COLO668 (cell line): Measurements from ENCODE around the gene EZH1.
A peak's percentile ranks its signal among the peaks of the same experiment; 100 is the strongest.

Experiments
- DNase-seq: peaks from one replicate; lab custom pipeline; 2025; ENCODE audit not compliant: unreplicated experiment; lab: John Stamatoyannopoulos, UW

The EZH1 gene

DNA sequence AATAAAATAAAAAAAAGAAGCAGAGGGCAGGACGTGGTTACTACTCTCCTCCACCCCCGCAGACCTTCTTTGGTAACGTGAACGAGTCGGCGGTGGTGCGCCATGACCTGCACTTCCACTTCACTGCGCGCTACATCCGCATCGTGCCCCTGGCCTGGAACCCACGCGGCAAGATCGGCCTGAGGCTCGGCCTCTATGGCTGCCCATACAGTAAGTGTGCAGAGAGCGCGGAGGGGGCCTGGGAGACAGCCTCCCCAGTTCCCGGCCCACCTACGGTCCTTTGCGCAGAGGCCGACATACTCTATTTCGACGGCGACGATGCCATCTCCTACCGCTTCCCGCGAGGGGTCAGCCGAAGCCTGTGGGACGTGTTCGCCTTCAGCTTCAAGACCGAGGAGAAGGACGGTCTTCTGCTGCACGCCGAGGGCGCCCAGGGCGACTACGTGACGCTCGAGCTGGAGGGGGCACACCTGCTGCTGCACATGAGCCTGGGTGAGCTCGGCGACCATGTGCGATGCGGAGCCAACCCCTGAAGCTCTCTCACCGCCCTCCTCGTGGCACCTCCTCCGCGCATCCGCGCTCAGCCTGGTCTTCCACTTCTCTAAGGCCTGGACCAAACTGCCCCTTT, 59.8 kb downstream of the EZH1 start:
- DNase-seq: no peak

DNA sequence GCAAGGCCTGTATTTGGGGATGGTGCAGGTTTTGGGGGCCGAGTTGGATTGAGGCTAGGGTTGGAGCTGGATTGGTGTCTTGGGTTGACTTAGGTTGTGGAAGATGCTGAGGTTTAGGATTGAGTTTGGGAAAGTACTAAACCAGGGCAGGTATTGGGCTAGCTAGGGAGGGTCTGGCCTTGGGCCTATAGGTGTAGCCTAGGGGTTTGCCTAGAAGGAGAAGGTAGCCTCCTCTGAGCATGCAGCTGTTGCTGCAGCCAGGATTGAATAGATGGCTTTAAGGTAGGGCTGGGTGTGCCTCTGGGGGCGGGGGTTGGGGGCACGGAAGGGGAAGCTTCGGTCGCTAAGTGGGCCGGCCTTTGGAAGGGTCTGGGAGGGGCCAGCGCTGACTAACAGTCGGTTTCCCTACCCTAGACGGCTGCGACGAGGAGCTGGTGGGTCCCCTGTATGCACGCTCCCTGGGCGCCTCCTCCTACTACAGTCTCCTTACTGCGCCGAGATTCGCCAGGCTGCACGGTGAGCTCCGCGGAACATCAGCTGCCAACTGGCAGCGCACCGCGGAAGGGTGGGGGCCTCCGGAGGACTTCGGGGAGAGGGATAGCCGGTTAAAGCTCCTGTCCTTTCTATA, 61.3 kb downstream of the EZH1 start:
- DNase-seq: no peak

- DNase-seq: peak; percentile 60
These were observed 62.0 kb downstream of the EZH1 start for GRCh38 chr17:42682722-42683403.

- peak; percentile 76 for DNase-seq
These were observed 62.7 kb downstream of the EZH1 start, which contains the start of gene CNTNAP1 for GRCh38 chr17:42681976-42682721. CNTNAP1 (plus strand) TSS chr17:42682531; CDS start chr17:42682830, 299 bp downstream.

DNA sequence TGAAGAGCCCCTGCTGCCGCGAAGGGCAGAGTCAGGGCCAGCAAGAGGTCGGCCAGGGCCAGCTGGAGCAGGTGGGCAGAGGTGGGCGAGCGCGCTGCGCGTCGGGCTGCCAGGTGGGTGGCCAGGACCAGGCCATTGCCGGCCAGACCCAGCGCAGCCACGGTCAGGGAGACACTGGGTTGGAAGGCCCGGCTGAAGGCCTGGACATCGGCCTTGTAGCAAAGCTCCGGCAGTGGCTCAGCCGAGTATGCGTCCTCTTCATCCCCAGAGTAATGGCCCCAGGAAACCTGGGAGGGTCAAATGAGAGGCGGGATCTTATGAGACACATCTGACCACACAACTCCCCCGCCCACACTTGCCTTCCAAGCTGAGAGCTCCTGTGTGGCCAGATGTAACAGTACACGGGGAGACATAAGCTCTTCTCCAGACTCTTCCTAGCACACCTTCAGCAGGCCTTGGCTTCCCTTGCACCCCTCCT, 64.5 kb downstream of the EZH1 start:
- peak; percentile 44 for DNase-seq

DNA sequence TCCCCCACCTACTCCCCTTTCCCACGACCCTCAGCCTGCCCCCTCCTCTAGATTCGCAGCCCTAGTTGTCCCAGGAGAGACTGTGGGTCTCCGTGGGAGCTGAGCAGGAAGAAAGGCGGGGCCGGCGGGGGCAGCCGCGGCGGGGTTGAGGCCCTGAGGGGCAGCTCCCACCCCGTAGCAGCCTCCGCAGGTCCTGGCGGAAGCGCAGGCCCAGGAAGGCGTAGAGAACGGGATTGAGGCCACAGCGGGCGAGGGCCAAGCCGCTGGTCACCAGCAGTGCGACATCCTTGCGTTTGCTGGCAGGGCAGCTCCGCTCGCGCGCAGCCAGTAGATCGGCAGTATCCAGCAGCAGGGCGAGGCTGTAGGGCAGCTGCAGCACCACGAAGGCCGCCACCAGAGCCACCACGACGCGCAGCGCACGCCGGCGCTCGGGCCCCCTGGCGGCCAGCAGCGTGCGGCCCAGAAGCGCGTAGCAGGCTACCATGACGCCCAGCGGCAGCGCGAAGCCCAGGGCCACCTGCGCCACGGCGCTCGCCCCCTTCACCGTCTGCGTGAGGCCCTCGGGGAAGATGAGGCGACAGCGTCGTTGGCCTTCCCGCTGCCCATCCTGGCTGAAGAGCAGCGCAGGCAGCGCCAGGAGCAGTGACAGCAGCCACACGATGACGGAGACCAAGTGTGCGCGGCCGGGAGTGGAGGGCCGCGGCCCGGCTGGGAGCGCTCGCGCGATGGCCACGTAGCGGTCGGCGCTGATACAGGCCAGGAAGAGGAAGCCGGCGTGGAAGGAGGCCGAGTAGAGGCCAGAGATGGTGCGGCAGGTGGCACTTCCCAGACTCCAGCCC, 65.1 kb downstream of the EZH1 start:
- DNase-seq: peak; percentile 86

DNA sequence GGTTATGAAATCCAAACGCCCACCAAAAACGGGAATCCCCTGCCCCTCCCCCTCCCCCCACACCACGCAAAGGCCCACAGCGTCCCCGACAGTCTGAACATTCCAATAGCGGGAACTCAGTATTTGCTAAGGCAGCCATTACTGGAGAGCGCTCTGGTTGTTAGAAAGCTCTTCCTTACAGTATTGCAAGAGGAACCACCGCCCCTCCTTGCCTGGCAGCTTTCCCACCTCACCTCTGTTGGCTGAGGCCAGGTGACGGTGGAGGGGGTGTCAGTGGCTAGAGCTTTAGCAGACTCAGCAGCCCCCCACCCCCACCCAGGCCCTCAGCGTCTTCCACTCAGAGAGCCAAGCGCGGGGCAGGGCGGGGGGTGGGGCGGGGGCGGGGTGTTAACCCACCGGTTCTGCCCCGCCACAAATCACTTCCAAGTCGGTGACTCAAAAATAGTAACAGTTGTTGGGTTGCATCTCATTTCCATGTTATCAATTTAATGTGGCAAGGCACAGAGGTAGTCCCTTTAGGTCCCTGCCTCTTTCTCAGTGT, 65.8 kb downstream of the EZH1 start:
- peak; percentile 39 for DNase-seq

DNA sequence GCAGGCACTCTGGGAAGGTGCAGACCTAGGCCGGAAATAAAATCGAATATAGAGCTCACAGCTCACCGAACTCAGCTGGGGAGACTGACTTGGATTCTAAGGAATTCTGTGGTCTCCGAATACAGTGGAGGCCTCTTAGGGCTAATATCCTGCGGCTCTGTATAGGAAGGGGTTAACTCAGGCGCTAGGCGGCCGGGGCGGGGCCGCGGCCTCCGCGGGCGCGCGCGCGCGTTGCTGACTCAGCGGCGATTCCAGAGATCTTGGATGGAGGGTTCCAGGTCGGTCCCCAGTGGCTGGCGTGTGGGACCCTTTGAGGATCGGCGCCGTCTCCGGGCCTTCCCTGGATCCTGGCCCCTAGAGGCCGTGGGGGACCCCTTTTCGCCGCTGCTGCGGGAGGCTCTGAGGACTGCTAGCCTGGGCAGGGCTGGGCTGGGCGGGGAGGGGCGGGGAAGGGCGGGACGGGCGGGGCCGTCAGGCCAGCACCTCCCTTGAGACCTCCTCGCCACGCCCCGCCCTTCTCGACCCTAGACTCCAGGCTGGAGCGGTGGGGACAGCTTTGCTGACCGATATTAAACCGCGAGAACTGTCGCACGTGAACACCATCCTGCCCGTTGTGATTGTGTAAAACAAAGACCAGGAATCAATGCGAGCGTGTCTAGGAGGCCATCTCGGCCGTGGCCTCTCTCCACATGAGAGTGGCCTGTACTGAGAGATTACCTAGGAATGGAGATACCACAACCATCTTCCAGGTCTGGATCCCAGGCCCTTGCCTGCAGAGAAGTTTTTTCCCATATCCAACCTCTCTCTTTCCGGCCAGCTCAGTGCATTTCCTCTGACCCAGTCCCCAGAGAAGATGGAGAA, 66.7 kb downstream of the EZH1 start:
- DNase-seq: peak; percentile 91

GRCh38 chr17:42677012-42677857, 67.6 kb downstream of the EZH1 start:
- DNase-seq: peak; percentile 97

GRCh38 chr17:42676424-42677011, 68.3 kb downstream of the EZH1 start, which contains the start of gene PLEKHH3:
PLEKHH3 (minus strand) TSS chr17:42676994; CDS start chr17:42676563, 431 bp downstream.
- DNase-seq: peak; percentile 42

DNA sequence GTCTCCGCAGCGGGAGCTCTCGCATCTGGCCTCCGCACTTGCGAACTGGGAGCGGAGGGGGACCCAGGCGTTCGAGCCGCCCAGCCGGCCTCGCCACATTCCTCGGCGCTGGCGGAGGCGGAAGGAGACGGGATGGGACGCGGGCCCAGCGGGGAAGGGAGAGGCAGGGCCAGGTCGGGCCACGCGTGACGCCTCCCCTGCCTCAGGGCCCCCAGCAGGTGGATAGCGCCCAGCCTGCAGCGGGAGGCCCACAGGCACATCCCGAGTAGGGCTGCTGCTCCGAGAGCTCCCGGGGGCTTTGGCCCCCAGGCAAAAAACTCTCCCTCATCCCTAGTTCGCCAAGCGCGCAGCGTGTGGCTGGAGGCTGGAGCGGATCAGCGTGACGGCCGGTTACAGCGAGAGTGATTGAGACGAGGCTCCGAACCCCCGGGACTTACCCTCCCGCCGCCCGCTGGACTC, 68.8 kb downstream of the EZH1 start:
- peak; percentile 44 for DNase-seq

DNA sequence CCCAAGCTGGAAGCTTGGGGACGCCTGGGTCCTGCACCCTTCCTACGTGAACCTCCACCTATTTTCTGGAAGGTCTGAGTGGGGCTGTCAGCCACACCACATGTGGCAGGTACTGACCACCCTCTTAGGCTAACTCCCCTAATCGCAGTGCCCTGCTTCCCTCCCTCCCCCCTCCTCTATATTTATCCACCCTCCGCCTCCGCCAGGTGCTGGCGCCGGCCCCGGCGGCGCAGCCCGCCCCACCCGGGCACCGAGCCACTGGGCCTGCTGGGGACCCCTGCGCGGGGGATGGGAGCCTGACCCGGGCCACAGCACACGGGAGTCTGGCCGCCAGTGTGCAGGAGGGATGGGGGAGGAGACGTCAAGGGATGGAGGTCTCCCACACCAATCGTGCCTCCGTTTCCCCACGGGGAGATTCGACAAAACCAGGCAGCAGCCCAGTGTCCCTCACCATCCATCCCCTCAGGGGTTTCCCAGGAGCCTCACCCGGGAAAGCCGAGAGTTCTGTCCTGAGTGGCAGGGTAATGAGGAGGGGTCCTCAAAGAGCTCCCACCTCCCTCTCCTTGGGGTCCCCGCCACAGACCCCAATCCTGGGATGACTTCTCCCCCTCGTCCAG, 69.4 kb downstream of the EZH1 start:
- peak; percentile 51 for DNase-seq

DNA sequence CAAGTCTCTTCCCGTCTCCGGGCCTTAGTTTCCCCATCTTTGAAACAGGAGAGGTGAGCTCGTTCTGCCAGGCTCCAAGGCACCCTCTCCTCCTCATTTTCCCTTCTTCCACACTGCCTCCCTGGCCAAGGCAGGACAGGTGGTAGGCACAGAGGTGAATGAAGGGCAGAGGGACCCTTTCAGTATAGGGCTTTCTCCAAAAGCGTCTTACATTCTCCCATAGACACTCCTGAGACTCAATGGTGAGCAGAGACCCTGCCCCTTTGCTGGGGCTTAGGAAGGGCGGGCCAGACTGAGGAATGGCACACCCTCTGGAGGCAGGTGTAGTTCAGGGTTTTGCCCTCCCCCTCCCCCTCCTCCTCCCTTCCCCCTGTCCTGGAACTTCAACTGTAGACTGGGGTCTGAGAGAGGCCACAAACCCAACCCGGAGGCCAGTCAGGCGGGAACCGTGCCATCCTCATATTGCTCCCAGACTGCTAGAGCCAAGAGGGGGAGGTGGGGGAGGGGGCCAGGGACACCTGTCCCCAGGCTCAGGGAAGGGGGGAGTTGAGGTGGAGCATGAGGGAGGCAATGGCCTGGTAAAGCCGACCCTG, 70.0 kb downstream of the EZH1 start:
- peak; percentile 66 for DNase-seq

GRCh38 chr17:42673885-42674754, 70.7 kb downstream of the EZH1 start:
- DNase-seq: no peak

- DNase-seq: no peak
These were observed 71.5 kb downstream of the EZH1 start for GRCh38 chr17:42673266-42673884.

GRCh38 chr17:42672038-42672437, 72.8 kb downstream of the EZH1 start:
- no peak for DNase-seq
